OCI-LY3 (cell line): Measurements from ENCODE around the gene OTOG.

ENCODE experiments used
- EZH2phosphoT487 ChIP-seq: fragments of 200-600 bp; shearing (Covaris generic); IDR thresholded peaks from 2 replicates; pipeline ENCODE4 v1.6.1; 2018; ENCODE audit warnings: antibody characterized with exemption, mixed run types, low read depth
- TF ChIP-seq, protein P1 (sequence below): fragments of 200-600, 300-600 bp; sonication (generic); IDR thresholded peaks from 2 replicates; pipeline ENCODE4 v1.5.1; 2014; ENCODE audit warnings: antibody characterized with exemption, low read length, low read depth

DNA sequence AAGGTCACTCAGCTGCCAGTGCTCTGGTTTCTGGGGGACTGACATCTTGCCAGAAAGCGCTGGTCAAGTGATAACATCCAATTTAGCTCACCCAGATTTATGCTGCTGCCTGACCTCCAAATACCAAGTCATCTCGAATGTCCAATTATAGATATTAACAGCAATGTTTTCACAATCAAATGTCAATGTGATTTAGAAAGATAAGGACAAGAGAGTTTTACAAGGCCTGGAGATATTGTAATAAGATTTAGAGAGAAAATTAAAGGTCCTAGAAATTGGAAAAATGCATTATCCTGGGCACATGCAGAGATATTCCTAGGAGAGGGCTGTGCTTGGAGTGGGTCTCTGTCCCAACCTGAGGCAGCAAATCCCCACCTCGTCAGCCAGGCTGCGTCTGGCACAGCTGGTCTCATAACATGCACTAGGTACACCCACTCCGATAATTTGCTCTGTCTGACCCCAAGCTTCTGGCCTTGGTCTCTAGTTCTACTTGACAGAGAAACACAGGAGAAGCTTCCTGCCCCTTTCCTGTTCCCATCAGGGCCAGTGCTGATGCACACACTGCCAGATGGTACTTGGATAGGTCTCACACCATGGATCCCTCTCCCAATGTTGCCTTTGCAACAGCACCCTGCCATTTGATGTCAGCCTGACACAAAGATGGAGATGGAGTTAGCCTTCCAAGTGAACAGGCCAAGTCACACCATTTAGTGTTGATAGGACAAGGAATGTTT is 31.4 kb upstream of the OTOG start:
- TF ChIP-seq, protein P1, sequence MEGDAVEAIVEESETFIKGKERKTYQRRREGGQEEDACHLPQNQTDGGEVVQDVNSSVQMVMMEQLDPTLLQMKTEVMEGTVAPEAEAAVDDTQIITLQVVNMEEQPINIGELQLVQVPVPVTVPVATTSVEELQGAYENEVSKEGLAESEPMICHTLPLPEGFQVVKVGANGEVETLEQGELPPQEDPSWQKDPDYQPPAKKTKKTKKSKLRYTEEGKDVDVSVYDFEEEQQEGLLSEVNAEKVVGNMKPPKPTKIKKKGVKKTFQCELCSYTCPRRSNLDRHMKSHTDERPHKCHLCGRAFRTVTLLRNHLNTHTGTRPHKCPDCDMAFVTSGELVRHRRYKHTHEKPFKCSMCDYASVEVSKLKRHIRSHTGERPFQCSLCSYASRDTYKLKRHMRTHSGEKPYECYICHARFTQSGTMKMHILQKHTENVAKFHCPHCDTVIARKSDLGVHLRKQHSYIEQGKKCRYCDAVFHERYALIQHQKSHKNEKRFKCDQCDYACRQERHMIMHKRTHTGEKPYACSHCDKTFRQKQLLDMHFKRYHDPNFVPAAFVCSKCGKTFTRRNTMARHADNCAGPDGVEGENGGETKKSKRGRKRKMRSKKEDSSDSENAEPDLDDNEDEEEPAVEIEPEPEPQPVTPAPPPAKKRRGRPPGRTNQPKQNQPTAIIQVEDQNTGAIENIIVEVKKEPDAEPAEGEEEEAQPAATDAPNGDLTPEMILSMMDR, result no peak
- TF ChIP-seq EZH2phosphoT487, result no peak
